Activated CD8-positive, alpha-beta T cell treated with anti-CD3 and anti-CD28 coated beads for 36 hours (primary cell): ENCODE results near the gene LINC01488. TPM values are rescaled to one million over a fixed set of nuclear protein-coding genes. Genes with fewer than 3 reads are reported as not detected.

Experiments used
- ATAC-seq: fragments of 200-7000 bp; cut with Tn5 transposase; one replicate; pipeline ENCODE4 v1.10.0; 2021; ENCODE audit warnings: mild to moderate bottlenecking, moderate library complexity
- CTCF ChIA-PET: fragments of 350-600 bp; sonication (Branson Sonifier 250); formaldehyde crosslinking; loops from one replicate; lab custom pipeline; 2021; ENCODE audit warnings: antibody characterized with exemption; lab: Charles Lee
- POLR2A ChIA-PET: fragments of 350-600 bp; sonication (Branson Sonifier 250); formaldehyde crosslinking; loops from one replicate; lab custom pipeline; 2021; ENCODE audit warnings: antibody characterized with exemption; lab: Charles Lee
- DNase-seq: peaks from one replicate; pipeline ENCODE4 v3.0.0-alpha.2; 2020
- H3K27ac Mint-ChIP-seq: one replicate; pipeline ENCODE4 v1.8.0; 2021; ENCODE audit warnings: mild to moderate bottlenecking, mixed read lengths
- H3K27me3 Mint-ChIP-seq: one replicate; pipeline ENCODE4 v1.8.0; 2021; ENCODE audit warnings: mixed read lengths
- H3K36me3 Mint-ChIP-seq: one replicate; pipeline ENCODE4 v1.8.0; 2021; ENCODE audit warnings: low read depth, mixed read lengths
- H3K4me1 Mint-ChIP-seq: one replicate; pipeline ENCODE4 v1.8.0; 2021; ENCODE audit warnings: low read depth, mixed read lengths
- H3K4me3 Mint-ChIP-seq: one replicate; pipeline ENCODE4 v1.8.0; 2021; ENCODE audit warnings: mild to moderate bottlenecking, moderate library complexity, mixed read lengths
- H3K9me3 Mint-ChIP-seq: one replicate; pipeline ENCODE4 v1.8.0; 2021; ENCODE audit warnings: mixed read lengths
- CTCF ChIP-seq: fragments of 200-600 bp; IDR thresholded peaks from one replicate; pipeline ENCODE4 v1.8.0; 2022; ENCODE audit warnings: antibody characterized with exemption, mild to moderate bottlenecking
- intact Hi-C: fragments of 100-400 bp; cut with micrococcal nuclease; formaldehyde crosslinking; loops from one replicate; pipeline ENCODE4 v1.10.0; 2022
- total RNA-seq, 2 experiments: library from RNA; stranded (reverse); gene quantifications; one replicate each; pipeline ENCODE4 v1.2.3, GENCODE V29; 2021

LINC01488 gene
- total RNA-seq, 2 experiments from 2014 or later = not detected

DNA sequence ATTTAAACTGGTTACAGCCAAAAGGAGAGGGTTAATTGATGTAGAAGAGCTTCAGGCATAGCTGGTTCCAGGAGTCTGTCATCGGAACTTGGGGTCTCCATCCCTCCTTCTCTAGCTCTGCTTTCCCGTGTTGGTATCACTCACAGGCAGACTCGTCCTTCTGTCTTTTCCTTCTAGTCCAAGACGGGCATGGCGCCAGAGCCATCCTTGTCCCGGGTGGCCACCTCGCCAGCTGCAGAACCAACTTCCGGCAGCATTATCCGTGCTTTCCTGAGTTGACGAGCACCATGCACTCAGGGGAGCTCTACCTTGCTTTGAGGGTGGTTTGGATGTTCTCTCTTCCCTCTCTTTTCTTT, 14.7 kb downstream of the LINC01488 start:
- no peak overlapping the region for H3K27ac Mint-ChIP-seq
- TF ChIP-seq CTCF = no peak
- CTCF ChIA-PET = no interaction called here
- no peaks in the 10 kb centered on the region for H3K9me3 Mint-ChIP-seq
- H3K36me3 Mint-ChIP-seq = no peaks in the 10 kb centered on the region
- no peaks in the 10 kb centered on the region for H3K4me1 Mint-ChIP-seq
- ATAC-seq (no peak), DNase-seq (no peak)
- no peak overlapping the region for H3K4me3 Mint-ChIP-seq
- intact Hi-C loops = no loop called here
- POLR2A ChIA-PET = no interaction called here
- peaks cover 2% of the 10 kb centered on the region for H3K27me3 Mint-ChIP-seq

DNA sequence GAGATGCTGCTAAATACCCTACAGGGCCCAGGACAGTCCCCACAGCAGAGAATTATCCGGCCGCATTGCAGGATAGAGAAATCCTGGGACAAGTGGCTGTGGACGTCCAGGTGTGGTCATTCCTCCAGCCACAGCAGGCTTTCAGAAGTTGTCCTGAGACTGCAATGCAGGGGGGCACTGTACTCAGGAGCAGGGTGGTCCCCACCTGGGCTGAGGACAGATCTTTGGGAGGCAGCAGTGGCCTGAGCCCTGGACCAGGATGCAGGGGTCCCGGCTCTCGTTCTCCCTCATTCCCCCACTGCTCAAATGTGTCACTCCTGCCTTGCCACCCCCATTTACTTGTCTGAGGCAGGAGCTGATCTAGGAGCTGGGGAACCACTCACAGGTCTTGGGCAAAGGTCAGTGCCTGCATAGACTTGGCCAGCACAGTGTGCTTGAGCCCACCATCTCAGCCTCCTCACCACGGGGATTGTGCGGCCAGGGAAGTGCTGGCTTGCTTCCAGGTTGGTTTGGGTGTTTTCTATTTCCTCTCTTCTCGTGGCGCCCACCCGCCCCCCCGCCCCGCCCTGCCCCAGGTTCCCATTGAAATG, 15.3 kb downstream of the LINC01488 start:
- no peak for DNase-seq
- POLR2A ChIA-PET = no interaction called here

GRCh38 chr11:69497221-69497787, 15.8 kb downstream of the LINC01488 start:
- TF ChIP-seq CTCF = no peak
- H3K36me3 Mint-ChIP-seq = no peaks in the 10 kb centered on the region
- DNase-seq (no peak), ATAC-seq (no peak)
- ChIA-PET POLR2A (no interaction called here), CTCF (no interaction called here)
- intact Hi-C loops = no loop called here
- no peaks in the 10 kb centered on the region for H3K4me1 Mint-ChIP-seq
- H3K9me3 Mint-ChIP-seq = no peaks in the 10 kb centered on the region
- H3K4me3 Mint-ChIP-seq = no peak overlapping the region
- peaks cover 2% of the 10 kb centered on the region for H3K27me3 Mint-ChIP-seq
- H3K27ac Mint-ChIP-seq = no peak overlapping the region

More for the DNA sequence above, 15.3 kb downstream of the LINC01488 start:
- Mint-ChIP-seq H3K4me1 (no peaks in the 10 kb centered on the region), H3K36me3 (no peaks in the 10 kb centered on the region), H3K4me3 (no peak overlapping the region), H3K27me3 (peaks cover 2% of the 10 kb centered on the region), H3K27ac (no peak overlapping the region), H3K9me3 (no peaks in the 10 kb centered on the region)
- intact Hi-C loops = no loop called here
- CTCF ChIA-PET = no interaction called here
- no peak for TF ChIP-seq CTCF
- ATAC-seq = no peak

DNA sequence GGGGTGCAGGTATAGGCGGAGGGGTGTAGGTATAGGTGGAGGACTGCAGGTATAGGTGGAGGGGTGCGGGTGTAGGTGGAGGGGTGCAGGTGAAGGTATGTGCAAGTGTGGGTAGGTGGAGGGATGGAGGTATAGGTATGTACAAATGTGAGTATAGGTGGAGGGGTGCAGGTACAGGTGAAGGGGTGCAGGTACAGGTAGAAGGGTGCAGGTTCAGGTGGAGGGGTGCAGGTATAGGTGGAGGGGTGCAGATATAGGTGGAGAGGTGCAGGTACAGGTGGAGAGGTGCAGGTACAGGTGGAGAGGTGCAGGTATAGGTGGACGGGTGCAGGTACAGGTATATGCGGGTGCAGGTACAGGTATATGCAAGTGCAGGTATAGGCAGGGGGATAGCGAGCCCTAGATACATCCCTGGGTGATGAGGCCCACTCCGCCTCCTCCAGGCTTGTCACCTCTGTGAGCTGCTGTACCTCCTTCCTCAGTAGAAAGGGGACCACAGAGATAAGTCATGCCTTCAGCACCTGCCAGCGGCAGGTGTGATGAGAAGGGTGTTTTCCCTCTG, 17.2 kb downstream of the LINC01488 start:
- Mint-ChIP-seq H3K27ac (no peak overlapping the region), H3K4me1 (peaks cover 5% of the 10 kb centered on the region), H3K9me3 (no peaks in the 10 kb centered on the region), H3K36me3 (no peaks in the 10 kb centered on the region), H3K4me3 (no peak overlapping the region), H3K27me3 (peaks cover 2% of the 10 kb centered on the region)
- DNase-seq (no peak), ATAC-seq (no peak)
- CTCF ChIA-PET = no interaction called here
- intact Hi-C loops = no loop called here
- no peak for TF ChIP-seq CTCF
- POLR2A ChIA-PET = no interaction called here

DNA sequence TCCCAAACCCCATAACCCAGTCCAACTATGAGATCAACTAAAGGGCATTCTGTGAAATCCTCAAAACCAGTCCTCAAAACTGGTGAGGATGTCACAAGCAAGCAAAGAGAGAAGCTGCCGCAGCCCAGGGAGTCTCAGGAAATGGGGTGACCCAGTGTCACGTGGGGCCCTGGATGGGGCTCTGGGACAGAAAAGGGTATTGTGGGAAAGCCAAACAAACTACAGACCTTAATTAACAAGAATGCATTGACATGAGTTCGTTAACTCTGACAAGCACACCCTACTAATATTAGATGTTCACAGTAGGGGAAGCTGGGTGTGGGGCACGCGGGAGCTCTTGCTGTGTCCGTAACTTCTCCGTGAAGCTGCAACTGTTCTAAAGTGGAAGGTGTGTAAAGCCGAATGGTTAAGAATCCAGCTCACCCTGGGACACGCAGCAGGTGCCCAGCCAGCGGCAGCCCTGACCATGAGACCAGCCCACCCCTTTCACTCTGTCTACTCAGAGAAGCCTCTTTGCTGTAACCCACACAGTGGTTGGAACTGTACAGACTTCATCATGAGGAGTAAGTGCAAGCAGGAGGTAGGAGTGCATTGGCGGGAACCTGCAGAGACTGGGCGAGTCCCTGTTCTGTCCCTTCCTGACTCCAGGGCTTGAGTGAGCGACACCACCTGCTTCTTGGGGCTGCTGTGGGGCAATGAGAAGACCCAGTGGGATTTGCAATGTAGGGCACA, 17.9 kb downstream of the LINC01488 start:
- POLR2A ChIA-PET = no interaction called here
- Mint-ChIP-seq H3K4me3 (no peak overlapping the region), H3K4me1 (peaks cover 5% of the 10 kb centered on the region), H3K9me3 (no peaks in the 10 kb centered on the region), H3K27me3 (peaks cover 2% of the 10 kb centered on the region), H3K27ac (no peak overlapping the region), H3K36me3 (no peaks in the 10 kb centered on the region)
- DNase-seq (no peak), ATAC-seq (no peak)
- intact Hi-C loops = no loop called here
- CTCF ChIA-PET = no interaction called here
- TF ChIP-seq CTCF = no peak
